RWPE1 (cell line): ENCODE results near the gene HSD3B7.
A peak's percentile ranks its signal among the peaks of the same experiment; 100 is the strongest.

Experiments
- CTCF ChIA-PET: fragments of 350-600 bp; sonication (Branson Sonifier 250); formaldehyde crosslinking; extraction: SDS; loops from one replicate; lab custom pipeline; 2021; lab: Yijun Ruan, JAX
- POLR2A ChIA-PET: fragments of 400-600 bp; formaldehyde crosslinking; extraction: SDS; loops from one replicate; lab custom pipeline; 2020; ENCODE audit warnings: antibody characterized with exemption; ENCODE audit not compliant: low non-redundant PET; lab: Yijun Ruan, JAX
- DNase-seq: peaks from one replicate; pipeline ENCODE4 v3.0.0; 2012; ENCODE audit warnings: low spot score
- H3K27ac ChIP-seq: fragments of 450-650 bp; 2 replicates; pipeline ENCODE4 v1.5.1; 2017
- CTCF ChIP-seq: fragments of 450-650 bp; conservative IDR thresholded peaks from 2 replicates; pipeline ENCODE4 v1.5.1; 2017; ENCODE audit warnings: low read depth, mild to moderate bottlenecking

Gene HSD3B7

GRCh38 chr16:30972872-30973271, 12.1 kb upstream of the HSD3B7 start:
- TF ChIP-seq CTCF, result no peak
- ChIA-PET POLR2A (no interaction called here), CTCF (interaction anchor here (1.0 kb wide), 1 partner anchor 12 kb away, joined by 3 read pairs; the partner anchor contains the start of gene HSD3B7)
- DNase-seq, result no peak
- H3K27ac ChIP-seq, result no peak overlapping the region

- DNase-seq, result no peak
- POLR2A ChIA-PET, result no interaction called here
- CTCF ChIA-PET, result interaction anchor here (0.8 to 1.8 kb wide), 2 partner anchors 8 to 11 kb away, joined by 5 to 6 read pairs; partner anchors contain the start of gene HSD3B7
- no peak overlapping the region for H3K27ac ChIP-seq
- TF ChIP-seq CTCF, result no peak
Measured at GRCh38 chr16:30974348-30974747, 10.7 kb upstream of the HSD3B7 start.

- DNase-seq, result no peak
- ChIA-PET CTCF (interaction anchor here (0.6 kb wide), 1 partner anchor 17 kb away, joined by 3 read pairs; no protein-coding TSS in a partner anchor), POLR2A (no interaction called here)
- TF ChIP-seq CTCF, result no peak
- peak overlapping the region; percentile 18 for H3K27ac ChIP-seq
Measured at GRCh38 chr16:30976486-30976885, 8.5 kb upstream of the HSD3B7 start.

GRCh38 chr16:30977502-30977901, 7.5 kb upstream of the HSD3B7 start:
- DNase-seq, result no peak
- peak overlapping the region; percentile 25; the same call in 1 of the 2 replicates for H3K27ac ChIP-seq
- 0 out of 2 replicates have a peak, but pooled peaks have one; percentile 9 for TF ChIP-seq CTCF
- CTCF ChIA-PET, result interaction anchor here (0.6 to 0.7 kb wide), 2 partner anchors 75 to 451 kb away, joined by 3 to 5 read pairs; partner anchors contain the start of gene COX6A2
- POLR2A ChIA-PET, result interaction anchor here (0.7 kb wide), 1 partner anchor 69 kb away, joined by 6 read pairs; no protein-coding TSS in a partner anchor

GRCh38 chr16:30979170-30980022, 5.6 kb upstream of the HSD3B7 start:
- POLR2A ChIA-PET, result no interaction called here
- TF ChIP-seq CTCF, result no peak
- CTCF ChIA-PET, result no interaction called here
- no peak overlapping the region; the same call in 1 of the 2 replicates for H3K27ac ChIP-seq
- no peak for DNase-seq

- TF ChIP-seq CTCF, result no peak
- ChIA-PET POLR2A (no interaction called here), CTCF (no interaction called here)
- H3K27ac ChIP-seq, result peak overlapping the region; percentile 71; the same call in 1 of the 2 replicates
- no peak for DNase-seq
Measured at GRCh38 chr16:30980023-30980371, 5.0 kb upstream of the HSD3B7 start.
